HTERT RPE-1 (cell line): ENCODE data around the gene ACLY.
"Not testable (repeated sequence)": the region's sequence is repeated elsewhere in the genome, so short reads cannot be mapped to it uniquely, and the experiment has no call there.

Source experiments
- in situ Hi-C: fragments of 300-500 bp; cut with MboI; formaldehyde crosslinking; loops from 4 replicates; pipeline ENCODE4 v1.14.3; 2020; ENCODE audit warnings: low sequenced_read_pairs

The ACLY gene

DNA sequence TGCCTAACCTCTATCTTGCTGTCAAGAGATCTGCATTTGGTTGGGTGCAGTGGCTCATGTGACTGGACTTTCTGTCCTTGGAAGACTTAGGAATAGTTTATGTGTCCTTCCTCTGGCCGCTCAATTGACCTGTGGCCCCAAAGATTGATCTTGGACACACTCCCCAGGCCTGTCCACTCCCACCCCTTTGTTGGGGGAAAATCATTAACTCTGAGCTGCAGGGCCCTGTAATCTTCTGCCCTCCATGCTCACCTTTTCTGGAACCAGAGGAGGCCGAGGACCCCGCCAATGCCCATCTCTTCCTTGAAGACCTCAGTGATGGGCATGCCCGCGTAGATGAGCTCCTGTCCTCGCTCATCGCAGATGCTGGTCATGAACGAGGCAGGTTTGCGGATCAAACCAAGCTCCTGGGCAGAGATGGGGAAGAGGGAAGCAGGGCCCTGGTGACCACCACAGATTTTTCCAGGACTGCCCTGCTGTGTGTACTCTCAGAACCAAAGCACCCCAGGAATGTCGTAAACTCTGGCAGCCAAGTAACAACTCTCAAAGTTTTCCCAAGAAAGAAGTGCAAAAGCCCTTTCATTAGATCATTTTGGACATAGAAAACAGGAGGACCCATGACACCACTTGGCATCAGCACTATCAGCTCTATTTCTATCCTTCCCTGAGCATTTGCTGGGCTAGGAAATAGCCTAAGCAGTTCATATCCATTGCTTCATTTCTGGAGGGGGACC lies 45.0 kb downstream of the ACLY start:
- in situ Hi-C loops = no loop called here

DNA sequence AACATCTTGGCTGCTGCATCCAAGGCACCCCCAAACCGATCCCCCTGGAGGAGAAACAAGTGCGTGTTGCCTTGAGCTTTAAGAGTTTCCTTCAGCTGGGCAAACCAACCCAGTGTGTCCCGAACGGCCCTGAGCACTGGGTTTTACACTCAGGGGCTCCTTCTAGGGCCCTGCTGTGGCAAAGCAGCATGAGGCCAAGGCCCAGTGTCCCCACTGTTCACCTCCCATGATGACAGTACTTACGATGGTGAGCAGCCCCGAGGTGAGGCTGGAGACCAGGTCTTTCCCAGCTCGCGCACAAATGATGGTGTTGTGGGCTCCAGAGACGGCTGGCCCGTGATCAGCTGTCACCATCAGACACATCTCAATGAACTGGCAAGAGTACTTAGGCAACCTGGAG lies 47.0 kb downstream of the ACLY start:
- in situ Hi-C loops = no loop called here

DNA sequence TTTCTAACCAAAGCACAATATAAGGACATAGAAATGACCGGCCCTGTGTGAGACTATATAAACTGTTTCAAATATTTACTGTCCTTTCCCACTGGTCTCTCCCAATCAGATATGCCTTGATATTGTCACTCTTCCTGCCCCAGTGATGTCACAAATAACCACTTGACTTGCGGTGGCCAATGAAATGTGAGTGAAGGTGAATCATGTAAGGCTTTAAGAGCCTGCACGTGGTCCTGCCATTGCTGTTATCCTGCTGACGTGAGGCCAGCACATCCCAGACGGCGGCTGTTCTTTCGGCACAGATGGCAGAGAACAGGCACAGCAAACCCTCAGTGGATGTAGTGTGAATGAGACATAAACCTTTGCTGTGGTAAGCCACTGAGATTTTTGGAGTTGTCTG lies 48.1 kb downstream of the ACLY start:
- in situ Hi-C loops = no loop called here

DNA sequence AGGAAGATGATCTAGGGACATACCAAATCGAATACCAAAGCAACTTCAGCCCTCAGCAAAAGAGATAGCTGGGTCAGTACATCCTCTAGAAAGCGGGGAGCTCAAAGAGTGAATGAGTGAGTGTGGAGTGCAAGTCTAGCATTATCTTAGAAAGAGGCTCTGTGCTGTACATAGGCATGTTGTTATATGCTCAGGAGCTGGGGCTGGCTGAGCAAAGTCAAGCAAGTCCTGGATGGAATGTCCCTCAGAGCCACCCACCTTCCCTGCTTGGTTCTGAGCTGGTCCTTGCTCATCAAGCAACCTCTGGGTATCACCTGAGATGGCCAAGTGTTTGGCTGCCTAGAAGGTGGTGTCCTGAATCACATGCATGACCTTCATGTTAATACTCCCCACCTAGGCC lies 48.7 kb downstream of the ACLY start:
- in situ Hi-C loops = no loop called here

DNA sequence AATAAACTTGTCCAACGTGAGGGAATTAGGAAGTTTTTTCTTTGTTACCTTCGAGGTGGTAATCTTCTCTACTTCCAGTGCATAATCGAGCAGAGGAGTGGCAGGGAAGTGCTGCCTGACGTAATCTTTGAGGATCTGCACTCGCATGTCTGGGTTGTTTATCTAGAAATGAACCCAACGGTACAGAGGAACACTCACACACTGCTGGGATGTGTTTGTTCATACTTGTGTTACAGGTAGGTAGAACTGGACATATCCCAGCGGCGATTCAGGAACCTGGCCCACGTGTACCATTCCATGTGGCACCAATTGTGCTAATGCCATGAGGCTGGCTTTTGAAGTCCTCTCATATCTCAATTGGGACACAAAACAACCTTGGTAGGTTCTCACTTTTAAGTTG lies 49.3 kb downstream of the ACLY start:
- in situ Hi-C loops = no loop called here

DNA sequence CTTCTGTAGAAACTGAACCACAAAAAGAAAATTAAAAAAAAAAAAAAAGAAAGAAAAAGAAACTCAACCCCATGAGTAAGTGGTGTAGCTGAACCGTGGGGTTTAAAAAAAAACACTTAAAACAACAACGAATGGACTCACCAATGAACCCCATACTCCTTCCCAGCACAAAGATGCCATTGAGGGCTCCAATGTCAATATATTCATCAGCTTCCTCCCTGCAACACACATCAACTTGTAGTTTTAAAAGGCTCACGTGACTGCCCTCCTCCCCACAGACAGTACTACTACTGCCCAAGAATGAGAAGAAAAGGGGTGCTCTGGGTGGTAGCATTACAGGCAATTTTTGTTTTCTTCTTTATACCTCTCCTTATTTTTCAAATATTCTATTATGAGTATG lies 50.2 kb downstream of the ACLY start:
- in situ Hi-C loops = no loop called here

DNA sequence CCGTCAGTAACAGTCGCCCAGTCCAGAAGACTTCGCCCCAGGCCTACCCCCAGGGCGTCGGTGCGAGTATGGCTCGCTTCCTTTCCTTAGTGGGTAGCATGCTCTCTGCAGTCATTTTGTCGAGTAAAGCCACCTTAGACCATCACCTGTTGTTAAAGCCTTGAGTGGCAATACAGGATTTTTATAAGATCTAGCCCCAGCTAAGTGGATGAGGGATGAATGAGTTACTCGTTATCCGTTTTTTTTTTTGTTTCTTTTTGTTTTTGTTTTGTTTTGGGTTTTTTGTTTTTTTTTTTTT lies 53.2 kb downstream of the ACLY start:
- in situ Hi-C loops = no loop called here

DNA sequence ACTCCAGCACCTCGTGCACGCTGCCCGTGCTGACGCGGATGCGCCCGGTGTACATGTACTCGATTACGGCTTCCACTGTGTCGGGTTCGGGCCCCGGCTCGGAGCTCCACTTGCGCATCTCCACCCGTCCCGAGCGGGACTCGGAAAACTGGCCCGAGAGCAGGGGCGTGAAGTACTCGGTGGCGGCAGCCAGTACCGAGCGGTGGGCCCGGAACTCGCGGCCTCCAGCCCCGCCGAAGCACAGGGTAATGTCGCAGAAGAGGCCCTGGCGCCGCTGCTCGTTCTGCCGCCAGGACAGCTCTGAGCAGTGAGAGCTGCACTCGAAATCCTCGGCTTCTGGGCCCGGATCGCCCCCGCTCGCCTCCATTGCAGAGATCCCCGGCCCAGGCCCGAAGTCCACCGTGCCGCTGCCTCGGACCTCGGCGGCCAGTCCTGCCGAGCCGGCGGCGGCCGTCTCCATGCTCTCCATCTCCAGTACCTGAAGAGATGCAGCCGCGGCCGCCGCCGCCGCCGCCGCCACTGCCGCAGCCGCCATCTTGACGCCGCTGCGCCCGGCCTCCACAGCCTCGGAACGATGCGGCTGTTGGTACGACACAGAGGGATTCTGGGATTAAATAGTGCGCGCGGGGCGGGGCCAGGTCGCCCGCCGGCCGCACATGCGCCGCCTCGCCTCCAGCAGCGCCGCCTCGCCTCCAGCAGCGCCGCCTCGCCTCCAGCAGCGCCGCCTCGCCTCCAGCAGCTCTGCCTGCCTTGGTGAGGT lies 53.7 kb downstream of the ACLY start, which contains the start of gene KLHL11:
KLHL11 (minus strand) TSS at position 588 of the 760 bp plus-strand sequence; CDS start at position 535, 53 bp downstream.
- in situ Hi-C loops = no loop called here

DNA sequence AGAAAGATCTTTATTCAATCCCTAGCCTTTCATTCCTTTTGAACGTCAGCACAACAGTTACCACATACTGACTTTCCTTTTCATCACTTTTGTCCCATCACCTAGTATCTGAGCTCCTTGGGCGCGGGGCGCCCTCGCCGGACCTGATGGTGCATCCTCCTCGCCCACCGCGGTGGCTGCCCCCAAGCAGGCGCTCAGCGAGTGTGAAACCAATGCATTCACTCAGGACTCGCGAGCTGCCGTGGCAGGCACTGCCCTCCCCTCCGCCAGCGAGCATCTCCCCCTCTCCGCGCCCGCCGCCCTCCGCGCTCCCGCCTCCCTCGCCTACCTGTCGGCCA lies 54.3 kb downstream of the ACLY start:
- in situ Hi-C loops = no loop called here

DNA sequence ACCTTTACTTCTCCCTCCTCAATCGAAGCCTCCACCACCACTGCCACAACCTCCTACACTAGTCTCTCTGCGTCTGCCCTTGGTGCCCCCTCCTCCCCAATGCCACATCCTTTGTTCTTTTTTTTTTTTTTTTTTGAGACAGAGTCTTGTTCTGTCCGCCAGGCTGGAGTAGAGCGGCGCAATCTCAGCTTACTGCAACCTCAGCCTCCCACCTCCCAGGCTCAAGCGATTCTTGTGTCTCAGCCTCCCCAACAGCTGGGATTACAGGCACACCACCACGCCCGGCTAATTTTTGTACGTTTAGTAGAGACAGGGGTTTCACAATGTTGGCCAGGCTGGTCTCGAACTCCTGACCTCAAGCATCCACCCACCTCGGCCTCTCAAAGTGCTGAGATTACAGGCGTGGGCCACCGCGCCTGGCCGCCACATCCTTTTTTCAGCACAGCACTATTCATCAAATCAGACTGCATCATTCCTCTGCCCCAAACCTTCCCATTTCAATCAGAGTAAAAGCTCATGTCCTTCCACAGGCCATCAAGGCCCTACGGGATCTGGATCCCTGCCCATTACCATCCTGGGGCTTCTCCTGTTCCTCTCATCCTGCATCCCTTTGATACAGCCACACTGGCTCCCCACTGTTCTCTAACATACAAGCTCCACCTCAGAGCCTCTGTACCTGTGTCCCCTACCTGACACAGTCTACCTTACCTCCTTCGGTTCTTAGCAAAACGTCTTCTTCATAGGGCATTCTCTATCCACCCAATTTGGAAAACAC lies 55.5 kb downstream of the ACLY start:
- in situ Hi-C loops = no loop called here

DNA sequence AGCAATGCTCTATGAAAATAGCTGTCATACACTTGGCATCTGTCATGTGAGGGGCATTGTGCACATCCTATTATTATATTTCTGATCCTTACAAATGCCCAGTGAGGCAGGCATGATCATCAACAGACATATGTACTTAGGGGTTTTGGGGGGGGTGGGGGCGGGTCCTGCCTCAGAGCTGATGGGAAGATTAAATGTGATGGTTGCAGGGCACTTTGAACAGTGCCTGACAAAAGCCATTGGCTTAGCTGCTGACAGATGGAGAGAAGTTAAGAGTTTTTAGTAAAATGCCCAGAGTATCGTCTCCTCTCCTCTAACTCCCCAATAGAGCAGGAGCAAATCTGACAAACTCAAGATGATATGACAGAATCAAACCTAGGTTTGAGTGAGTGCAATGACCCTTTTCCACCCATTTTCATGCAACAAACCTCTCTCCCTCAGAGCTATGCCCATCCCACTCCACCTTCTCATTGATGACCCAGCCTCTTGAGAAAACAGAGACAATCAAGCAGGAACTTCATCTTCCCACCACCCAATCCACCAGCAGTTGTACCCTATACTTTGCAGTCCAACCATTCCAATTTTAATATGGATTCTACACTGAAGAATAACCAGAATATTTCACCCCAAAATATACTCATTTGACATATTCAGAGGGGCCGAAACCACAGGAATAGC lies 58.4 kb downstream of the ACLY start:
- in situ Hi-C loops = no loop called here

DNA sequence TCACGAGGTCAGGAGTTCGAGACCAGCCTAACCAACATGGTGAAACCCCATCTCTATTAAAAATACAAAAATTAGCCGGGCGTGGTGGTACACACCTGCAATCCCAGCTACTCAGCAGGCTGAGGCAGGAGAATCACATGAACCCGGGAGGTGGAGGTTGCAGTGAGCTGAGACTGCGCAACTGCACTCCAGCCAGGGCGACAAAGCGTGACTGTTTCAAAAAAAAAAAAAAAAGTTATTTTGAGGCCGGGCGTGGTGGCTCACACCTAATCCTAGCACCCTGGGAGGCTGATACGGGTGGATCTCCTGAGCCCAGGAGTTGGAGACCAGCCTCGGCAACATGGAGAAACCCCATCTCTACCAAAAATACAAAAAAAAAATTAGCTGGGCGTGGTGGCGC lies 67.4 kb downstream of the ACLY start:
- in situ Hi-C loops = not testable (repeated sequence)

DNA sequence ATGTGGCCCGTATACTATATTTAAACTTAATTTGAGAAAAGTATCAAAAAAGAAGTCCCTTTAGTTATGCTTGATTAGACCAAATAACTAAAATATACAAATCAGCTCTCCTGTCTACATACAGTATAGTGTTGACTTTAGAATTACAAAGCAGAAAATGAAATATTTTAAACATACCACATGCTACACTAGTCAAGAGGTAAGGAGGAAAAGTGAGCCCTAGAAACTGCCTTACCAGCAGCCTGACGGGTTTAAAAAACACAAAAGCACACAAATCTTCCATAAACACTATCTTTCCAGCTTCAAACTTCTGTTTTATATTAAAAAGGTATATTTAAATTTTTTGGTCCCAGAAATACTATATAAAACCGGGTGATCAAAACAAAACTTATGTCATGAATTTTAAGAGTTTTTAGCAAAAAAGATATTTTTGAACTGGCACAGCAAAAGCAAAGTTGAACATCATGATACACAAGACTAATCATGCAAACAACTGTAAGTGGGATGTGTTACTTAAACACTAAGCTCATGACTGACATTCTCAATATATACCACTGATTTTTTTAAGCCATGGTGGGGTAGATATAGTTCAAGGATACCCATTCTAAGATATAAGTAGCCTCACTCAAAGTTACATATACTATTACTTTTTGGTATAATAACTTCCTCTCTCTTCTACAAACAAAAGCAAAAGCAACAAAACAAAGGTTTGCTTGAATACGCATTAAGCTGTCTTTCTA lies 69.3 kb downstream of the ACLY start:
- in situ Hi-C loops = no loop called here

DNA sequence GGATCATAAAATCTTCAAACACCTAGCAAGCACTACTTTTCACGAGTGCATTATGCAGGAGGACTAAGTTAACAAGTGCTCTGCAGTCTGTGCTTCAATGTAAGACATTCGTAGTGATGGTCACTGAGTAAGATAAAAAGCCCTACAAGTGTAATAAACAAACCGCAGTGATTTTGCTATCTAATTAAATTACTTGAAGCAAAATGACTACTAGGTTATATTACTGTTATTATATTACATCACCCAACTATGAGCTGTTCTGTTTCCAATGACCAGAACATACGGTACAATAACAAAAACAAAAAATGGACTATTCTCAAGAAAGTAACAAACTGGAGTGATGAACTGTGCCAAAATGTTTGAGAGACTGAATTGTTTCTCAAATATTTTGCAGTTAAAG lies 70.0 kb downstream of the ACLY start:
- in situ Hi-C loops = no loop called here

DNA sequence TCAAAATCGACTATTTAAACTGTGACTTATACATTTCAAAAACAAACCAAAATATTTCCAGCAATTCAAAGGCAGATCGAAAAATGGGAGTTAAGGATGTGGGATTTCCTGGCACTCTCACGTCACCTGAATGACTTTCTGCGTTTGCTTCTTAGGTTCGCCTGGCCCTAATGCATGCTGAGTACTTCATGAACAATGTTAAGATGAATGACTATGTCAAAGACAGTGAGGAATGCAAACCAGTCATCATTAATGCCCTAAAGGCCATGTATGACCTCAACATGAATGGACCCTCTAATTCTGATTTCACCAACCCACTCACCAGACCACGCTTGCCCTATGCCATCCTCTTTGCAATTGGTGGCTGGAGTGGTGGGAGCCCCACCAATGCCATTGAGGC lies 73.8 kb downstream of the ACLY start:
- in situ Hi-C loops = no loop called here

DNA sequence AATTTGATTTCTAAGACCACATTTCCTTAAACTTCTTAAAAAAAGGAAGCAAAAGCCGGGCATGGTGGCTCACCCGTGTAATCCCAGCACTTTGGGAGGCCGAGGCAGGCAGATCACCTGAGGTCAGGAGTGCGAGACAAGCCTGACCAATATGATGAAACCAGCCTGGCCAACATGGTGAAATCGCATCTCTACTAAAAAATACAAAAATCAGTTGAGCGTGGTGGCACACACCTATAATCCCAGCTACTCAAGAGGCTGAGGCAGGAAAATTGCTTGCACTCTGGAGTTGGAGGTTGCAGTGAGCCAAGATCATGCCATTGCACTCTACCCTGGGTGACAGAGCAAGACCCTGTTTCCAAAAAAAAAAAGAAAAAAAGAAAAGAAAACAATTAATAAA lies 78.0 kb downstream of the ACLY start:
- in situ Hi-C loops = not testable (repeated sequence)

DNA sequence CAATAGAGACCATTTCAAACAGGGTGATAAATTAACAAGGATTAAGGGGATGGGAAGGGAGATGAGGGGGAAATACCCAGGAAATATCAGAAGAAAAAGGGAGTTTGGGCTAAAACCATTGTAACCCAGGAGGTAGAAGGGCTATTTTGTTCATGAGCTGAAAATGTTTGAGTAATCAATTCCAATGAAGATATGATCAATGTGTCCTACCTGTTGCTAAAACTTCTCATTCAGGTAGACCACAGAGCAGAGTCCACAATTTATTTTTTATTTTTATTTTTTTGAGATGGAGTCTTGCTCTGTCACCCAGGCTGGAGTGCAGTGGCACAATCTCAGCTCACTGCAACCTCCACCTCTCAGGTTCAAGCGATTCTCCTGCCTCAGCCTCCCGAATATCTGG lies 79.3 kb downstream of the ACLY start:
- in situ Hi-C loops = not testable (repeated sequence)

DNA sequence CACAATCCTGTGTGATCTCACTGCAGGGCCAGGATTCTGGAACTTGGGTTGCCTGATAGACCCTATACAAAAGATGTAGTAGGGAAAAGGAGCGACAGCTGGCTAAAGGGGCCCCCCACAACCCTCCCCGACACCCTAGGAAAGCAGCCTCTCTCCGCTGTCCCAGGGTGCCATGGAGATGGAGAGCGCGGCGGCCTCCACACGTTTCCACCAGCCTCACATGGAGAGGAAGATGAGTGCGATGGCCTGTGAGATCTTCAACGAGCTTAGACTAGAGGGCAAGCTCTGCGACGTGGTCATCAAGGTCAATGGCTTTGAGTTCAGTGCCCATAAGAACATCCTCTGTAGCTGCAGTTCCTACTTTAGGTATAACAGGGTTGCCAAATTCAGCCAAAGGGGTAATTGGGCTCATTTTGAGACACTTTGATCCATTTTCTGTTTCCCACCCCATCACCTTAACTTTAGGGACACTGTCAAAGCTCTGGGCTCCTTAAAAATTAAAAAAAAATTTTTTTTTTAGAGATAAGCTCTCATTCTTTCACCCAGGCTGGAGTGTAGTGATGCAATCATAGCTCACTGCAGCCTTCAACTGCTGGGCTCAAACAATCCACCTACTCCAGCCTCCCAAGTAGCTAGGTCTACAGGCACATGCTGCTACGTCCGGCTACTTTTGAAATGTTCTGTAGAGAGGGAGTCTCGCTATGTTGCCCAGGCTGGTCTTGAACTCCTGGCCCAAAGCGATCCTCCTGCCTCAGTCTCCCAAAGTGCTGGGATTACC lies 80.8 kb downstream of the ACLY start, which contains the start of gene KLHL10:
KLHL10 (plus strand) TSS at position 65 of the 778 bp plus-strand sequence; CDS start at position 173, 108 bp downstream.
- in situ Hi-C loops = no loop called here

DNA sequence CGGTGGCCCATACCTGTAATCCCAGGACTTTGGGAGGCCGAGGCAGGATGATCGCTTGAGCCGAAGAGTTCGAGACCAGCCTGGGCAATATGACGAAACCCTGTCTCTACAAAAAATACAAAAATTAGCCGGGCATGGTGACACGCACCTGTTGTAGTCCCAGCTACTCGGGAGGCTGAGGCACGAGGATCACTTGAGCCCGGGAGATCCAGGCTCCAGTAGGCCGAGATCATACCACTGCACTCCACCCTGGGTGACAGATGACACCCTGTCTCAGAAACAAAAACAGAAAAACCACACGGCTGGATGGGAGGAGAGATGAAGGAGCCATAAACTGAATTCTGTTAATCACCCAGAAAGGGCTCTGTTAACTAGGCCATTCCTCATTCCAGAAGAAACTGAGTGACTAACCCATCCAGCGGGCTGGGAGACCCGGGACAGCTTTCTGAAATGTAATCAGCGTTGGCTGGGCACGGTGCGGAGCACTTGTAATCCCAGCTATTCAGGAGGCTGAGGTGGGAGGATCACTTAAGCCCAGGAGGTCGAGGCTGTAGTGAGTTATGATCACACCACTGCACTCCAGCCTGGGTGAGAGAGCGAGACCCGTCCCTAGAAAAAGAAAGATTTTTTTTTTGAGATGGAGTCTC lies 82.1 kb downstream of the ACLY start:
- in situ Hi-C loops = no loop called here
